ENCODE results near the gene BTBD16.

BTBD16 gene

DNA sequence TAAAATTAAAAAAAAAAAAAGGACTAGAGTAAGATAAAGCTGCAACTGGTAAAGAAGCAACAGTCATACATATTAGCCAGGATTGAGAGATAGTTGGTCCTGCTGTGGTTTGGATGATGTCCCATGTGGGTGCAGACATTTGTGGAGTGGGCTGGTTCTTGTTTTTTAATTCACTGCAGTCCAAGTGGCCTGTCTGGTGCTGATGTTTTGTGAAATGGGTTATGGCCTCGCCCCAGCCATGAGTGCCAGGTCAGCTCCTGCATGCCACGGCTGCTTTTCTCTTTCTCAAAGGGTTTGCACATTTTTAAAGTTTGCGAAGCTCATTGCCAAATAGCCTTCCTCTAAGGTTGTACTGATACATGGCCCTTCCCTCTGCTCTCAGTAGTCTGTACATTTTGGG, 14.1 kb upstream of the BTBD16 start:
- H3K36me3 Mint-ChIP-seq, result no peaks in the 10 kb centered on the region
- DNase-seq (ENCODE audit: low spot score in 2 of 2) (no peak), ATAC-seq (no peak)
- no peaks in the 10 kb centered on the region for H3K4me1 Mint-ChIP-seq
- peaks cover 2% of the 10 kb centered on the region for H3K9me3 Mint-ChIP-seq
- no peak overlapping the region for H3K27ac Mint-ChIP-seq
- no peak overlapping the region for H3K4me3 Mint-ChIP-seq

- no peak overlapping the region for H3K27ac Mint-ChIP-seq
- ATAC-seq, result peak; percentile 32
These were observed 12.7 kb upstream of the BTBD16 start for GRCh38 chr10:122258136-122259074.

DNA sequence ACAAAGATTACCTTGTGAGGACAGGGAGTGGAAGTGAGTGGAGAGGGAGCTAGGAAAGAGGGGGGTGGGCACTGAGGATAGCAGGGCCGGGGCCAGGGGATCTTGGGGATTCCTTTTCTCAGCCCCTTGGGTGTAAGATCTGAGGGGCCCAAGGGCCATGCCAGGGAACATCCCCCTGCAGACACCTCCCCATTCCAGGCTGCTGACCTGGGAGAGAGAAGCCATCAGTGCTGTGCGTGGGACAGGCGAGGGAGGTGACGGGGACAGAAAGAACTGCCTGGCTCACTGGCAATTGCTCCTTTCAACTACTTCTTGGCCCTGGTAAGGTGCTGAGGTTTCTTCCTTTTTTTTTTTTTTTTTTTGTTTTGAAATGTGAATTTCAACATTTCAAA, 12.0 kb upstream of the BTBD16 start:
- H3K36me3 Mint-ChIP-seq, result no peaks in the 10 kb centered on the region
- no peak overlapping the region for H3K27ac Mint-ChIP-seq
- peaks cover 9% of the 10 kb centered on the region for H3K9me3 Mint-ChIP-seq
- DNase-seq (ENCODE audit: low spot score in 2 of 2), result no peak
- no peak overlapping the region for H3K4me3 Mint-ChIP-seq
- no peaks in the 10 kb centered on the region for H3K4me1 Mint-ChIP-seq
- ATAC-seq, result no peak

More at GRCh38 chr10:122258136-122259074, 12.7 kb upstream of the BTBD16 start:
- no peaks in the 10 kb centered on the region for H3K36me3 Mint-ChIP-seq
- H3K9me3 Mint-ChIP-seq, result peaks cover 7% of the 10 kb centered on the region
- no peak for DNase-seq (ENCODE audit: low spot score in 2 of 2)
- H3K4me1 Mint-ChIP-seq, result no peaks in the 10 kb centered on the region
- H3K4me3 Mint-ChIP-seq, result no peak overlapping the region

DNA sequence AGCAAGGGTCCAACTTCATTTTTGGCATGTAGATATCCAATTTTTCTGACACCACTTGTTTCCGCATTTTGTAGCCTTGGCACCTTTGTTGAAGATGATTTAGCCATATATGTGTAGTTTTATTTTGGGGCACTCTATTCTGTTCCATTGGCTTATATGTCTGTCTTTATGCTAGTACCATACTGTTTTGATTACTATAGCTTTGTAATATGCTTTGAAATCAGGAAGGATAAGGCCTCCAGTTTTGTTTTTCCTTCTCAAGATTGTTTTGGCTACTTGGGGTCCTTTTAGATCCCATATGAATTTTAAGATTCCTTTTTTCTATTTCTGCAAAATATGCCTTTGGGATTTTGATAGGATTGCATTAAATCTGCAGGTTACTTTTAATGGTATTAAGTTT, 9.5 kb upstream of the BTBD16 start:
- no peak for DNase-seq (ENCODE audit: low spot score in 2 of 2)
- no peak overlapping the region for H3K4me3 Mint-ChIP-seq
- no peak overlapping the region for H3K27ac Mint-ChIP-seq
- H3K4me1 Mint-ChIP-seq, result no peaks in the 10 kb centered on the region
- H3K36me3 Mint-ChIP-seq, result no peaks in the 10 kb centered on the region
- no peak for ATAC-seq
- peaks cover 9% of the 10 kb centered on the region for H3K9me3 Mint-ChIP-seq

- Mint-ChIP-seq H3K36me3 (no peaks in the 10 kb centered on the region), H3K27ac (no peak overlapping the region), H3K4me1 (peaks cover 7% of the 10 kb centered on the region), H3K9me3 (peaks cover 9% of the 10 kb centered on the region), H3K4me3 (no peak overlapping the region)
- DNase-seq (ENCODE audit: low spot score in 2 of 2), result no peak
- ATAC-seq, result no peak
These were observed 7.1 kb upstream of the BTBD16 start for GRCh38 chr10:122263971-122264370.

GRCh38 chr10:122264436-122264835, 6.7 kb upstream of the BTBD16 start:
- H3K4me3 Mint-ChIP-seq, result no peak overlapping the region
- DNase-seq (ENCODE audit: low spot score in 2 of 2) (no peak), ATAC-seq (no peak)
- no peak overlapping the region for H3K27ac Mint-ChIP-seq
- peaks cover 9% of the 10 kb centered on the region for H3K9me3 Mint-ChIP-seq
- H3K4me1 Mint-ChIP-seq, result peaks cover 7% of the 10 kb centered on the region
- no peaks in the 10 kb centered on the region for H3K36me3 Mint-ChIP-seq

DNA sequence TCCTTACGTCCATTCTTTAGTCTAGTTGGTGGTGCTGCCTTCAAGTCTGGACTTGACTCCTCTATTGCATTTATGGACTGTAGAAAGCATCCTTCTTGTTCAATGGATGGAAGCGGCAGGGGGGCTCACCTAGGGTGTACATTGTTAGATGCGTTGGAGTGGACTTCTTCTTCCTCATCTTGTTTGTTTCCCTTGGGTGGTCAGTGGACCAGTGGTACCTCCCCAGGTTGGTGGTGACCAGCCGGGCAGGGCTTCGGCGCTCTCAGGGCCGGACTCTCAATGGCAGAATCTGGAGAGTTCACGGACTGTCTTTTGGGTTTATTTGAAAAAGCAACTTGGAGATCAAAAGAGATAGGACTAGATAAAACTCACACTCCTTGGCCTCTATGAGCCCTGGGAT, 6.2 kb upstream of the BTBD16 start:
- Mint-ChIP-seq H3K4me1 (peaks cover 7% of the 10 kb centered on the region), H3K4me3 (no peak overlapping the region), H3K9me3 (peaks cover 9% of the 10 kb centered on the region)

GRCh38 chr10:122265896-122266295, 5.2 kb upstream of the BTBD16 start:
- no peak for ATAC-seq
- Mint-ChIP-seq H3K27ac (no peak overlapping the region), H3K9me3 (peaks cover 9% of the 10 kb centered on the region), H3K36me3 (no peaks in the 10 kb centered on the region), H3K4me3 (no peak overlapping the region), H3K4me1 (peaks cover 7% of the 10 kb centered on the region)
- DNase-seq (ENCODE audit: low spot score in 2 of 2), result no peak

More for the DNA sequence above, 6.2 kb upstream of the BTBD16 start:
- ATAC-seq, result no peak
- no peak for DNase-seq (ENCODE audit: low spot score in 2 of 2)
- Mint-ChIP-seq H3K27ac (no peak overlapping the region), H3K36me3 (no peaks in the 10 kb centered on the region)

DNA sequence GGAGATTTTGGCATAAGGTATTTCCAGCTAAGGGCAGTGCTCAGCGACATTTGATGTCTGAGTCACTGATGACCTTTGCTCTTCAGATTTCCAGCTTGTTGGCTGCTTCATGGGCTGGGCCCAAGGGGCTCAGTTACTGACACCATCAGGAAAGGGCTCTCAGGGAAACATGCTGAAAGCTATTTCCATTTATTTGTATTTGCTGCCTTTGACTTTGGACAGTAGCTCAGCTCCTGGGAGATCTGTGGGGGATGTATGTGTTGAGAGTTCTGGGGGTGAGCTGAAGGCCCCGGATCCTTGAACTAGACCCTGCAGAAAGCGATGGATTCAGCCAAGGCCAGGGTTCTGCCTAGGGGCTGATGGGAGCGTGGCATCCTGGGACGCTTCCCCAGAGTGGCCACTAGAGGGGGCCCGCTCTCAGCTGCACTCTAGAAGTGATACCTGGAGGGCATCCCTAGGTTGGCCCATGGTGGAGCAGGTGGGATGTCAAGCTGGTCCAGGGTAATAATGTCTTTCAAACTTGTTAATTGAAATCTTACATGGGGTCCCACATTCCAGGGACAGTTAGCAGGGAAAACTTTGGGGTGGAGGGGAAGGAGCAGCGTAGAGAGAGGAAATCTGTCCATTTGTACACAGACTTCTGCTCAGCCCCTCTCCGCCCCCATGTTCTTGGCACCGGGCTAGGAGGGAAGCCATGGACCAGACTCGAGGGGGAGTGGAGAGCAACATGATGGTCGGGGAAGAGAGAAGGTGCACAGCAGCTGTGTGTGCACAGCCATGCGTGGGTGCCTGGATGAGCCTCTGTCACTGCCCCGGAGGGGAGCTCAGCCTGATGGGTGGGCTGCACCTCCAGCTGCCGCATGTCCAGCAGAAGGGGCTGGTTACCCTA, 3.0 kb upstream of the BTBD16 start:
- Mint-ChIP-seq H3K9me3 (peaks cover 5% of the 10 kb centered on the region), H3K27ac (no peak overlapping the region), H3K4me1 (peaks cover 7% of the 10 kb centered on the region), H3K36me3 (no peaks in the 10 kb centered on the region), H3K4me3 (no peak overlapping the region)
- ATAC-seq, result peak; percentile 79
- DNase-seq (ENCODE audit: low spot score in 2 of 2), result peak; percentile 47 to 78

GRCh38 chr10:122269059-122269687, 1.9 kb upstream of the BTBD16 start:
- Mint-ChIP-seq H3K36me3 (no peaks in the 10 kb centered on the region), H3K9me3 (no peaks in the 10 kb centered on the region), H3K4me3 (no peak overlapping the region), H3K27ac (no peak overlapping the region), H3K4me1 (peaks cover 7% of the 10 kb centered on the region)
- ATAC-seq (no peak), DNase-seq (ENCODE audit: low spot score in 2 of 2) (no peak)

- Mint-ChIP-seq H3K4me3 (no peak overlapping the region), H3K9me3 (no peaks in the 10 kb centered on the region), H3K36me3 (no peaks in the 10 kb centered on the region), H3K27ac (no peak overlapping the region), H3K4me1 (no peaks in the 10 kb centered on the region)
- ATAC-seq, result no peak
- no peak for DNase-seq (ENCODE audit: low spot score in 2 of 2)
These were observed 3.0 kb downstream of the BTBD16 start for GRCh38 chr10:122273966-122274545.

DNA sequence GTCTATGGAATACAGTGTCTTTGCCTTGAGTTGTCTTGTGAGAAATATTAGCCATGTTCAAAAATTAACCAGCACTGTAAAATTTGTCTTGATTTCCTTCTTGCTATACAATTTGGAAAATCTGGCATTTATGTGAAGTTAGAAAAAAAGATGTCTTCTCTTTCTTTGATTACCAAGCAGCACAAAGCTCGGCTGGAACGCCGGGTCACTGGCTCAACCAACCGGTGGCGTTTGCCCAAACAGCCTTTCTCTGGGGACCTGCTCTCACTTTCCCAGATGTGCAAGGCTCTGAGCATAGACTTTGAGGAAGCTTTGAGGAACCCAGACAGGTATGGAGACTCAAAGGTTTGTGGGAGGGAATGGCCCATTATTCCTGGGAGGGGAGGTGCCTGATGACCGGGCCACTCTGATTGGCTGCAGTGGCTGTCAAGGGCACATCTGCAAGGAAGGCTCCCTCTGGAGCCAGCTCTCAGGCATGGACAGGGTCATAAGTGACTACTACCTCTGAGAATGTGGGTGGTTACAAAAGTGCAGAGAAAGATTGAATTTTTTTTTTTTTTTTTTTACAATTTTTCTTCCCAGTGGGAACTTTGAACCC, 5.6 kb downstream of the BTBD16 start:
- Mint-ChIP-seq H3K4me3 (no peak overlapping the region), H3K9me3 (no peaks in the 10 kb centered on the region), H3K36me3 (no peaks in the 10 kb centered on the region), H3K4me1 (peaks cover 6% of the 10 kb centered on the region), H3K27ac (no peak overlapping the region)
- no peak for DNase-seq (ENCODE audit: low spot score in 2 of 2)
- no peak for ATAC-seq

DNA sequence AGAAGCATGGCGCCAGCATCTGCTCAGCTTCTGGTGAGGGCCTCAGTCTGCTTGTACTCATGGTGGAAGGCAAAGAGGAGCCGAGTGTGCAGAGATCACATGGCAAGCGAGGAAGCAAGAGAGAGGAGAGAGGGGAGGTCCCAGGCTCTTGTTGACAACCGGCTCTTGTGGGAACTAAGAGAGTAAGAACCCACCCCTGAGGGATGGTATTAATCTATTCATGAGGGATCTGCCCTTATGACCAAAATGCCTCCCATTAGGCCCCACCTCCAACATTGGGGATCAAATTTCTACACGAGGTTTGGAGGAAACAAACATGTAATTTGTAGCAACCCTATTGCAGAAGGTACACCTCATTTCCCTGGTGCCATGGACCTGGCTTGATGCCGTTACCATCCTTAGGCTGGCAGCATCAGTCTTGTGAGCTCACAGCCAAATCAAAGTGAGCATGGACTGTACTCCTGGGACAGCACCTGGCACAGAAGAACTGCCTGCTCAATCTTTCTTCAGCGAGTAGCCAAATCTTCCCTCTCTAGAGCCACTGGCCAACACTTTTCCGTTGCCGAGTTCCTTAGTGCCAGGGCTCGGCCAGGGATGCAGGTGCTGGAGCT, 6.5 kb downstream of the BTBD16 start:
- H3K36me3 Mint-ChIP-seq, result no peaks in the 10 kb centered on the region
- no peaks in the 10 kb centered on the region for H3K9me3 Mint-ChIP-seq
- peaks cover 12% of the 10 kb centered on the region for H3K4me1 Mint-ChIP-seq
- ATAC-seq (no peak), DNase-seq (ENCODE audit: low spot score in 2 of 2) (no peak)
- no peak overlapping the region for H3K27ac Mint-ChIP-seq
- no peak overlapping the region for H3K4me3 Mint-ChIP-seq

- Mint-ChIP-seq H3K9me3 (no peaks in the 10 kb centered on the region), H3K27ac (no peak overlapping the region), H3K36me3 (no peaks in the 10 kb centered on the region), H3K4me1 (peaks cover 16% of the 10 kb centered on the region), H3K4me3 (no peak overlapping the region)
- no peak for ATAC-seq
- DNase-seq (ENCODE audit: low spot score in 2 of 2), result peak in 1 of 2 donors; percentile 57
These were observed 8.6 kb downstream of the BTBD16 start for GRCh38 chr10:122279725-122280141.
